H9 (cell line): ENCODE data around the gene CREB3L2. TPM values are rescaled to one million over a fixed set of nuclear protein-coding genes. Genes with fewer than 3 reads are reported as not detected.
A peak's percentile ranks its signal among the peaks of the same experiment; 100 is the strongest.

Source experiments
- DNase-seq: peaks from one replicate; pipeline ENCODE4 v3.0.0-alpha.2; 2017
- H2AFZ ChIP-seq: one replicate; pipeline ENCODE4 v1.6.1; 2013; ENCODE audit warnings: mild to moderate bottlenecking, low read length, control low read depth, moderate library complexity
- H2AK5ac ChIP-seq: 2 replicates; pipeline ENCODE4 v1.6.1; 2013; ENCODE audit warnings: low read length, control low read depth, mixed read lengths; ENCODE audit not compliant: insufficient read length
- H2BK120ac ChIP-seq: one replicate; pipeline ENCODE4 v1.6.1; 2013; ENCODE audit warnings: low read depth, mild to moderate bottlenecking, low read length, control low read depth, inconsistent platforms; ENCODE audit not compliant: poor library complexity, severe bottlenecking
- H2BK12ac ChIP-seq: 2 replicates; pipeline ENCODE4 v1.6.1; 2013; ENCODE audit warnings: low read length, control low read depth, mixed read lengths, low read depth; ENCODE audit not compliant: insufficient read length
- H2BK15ac ChIP-seq: 2 replicates; pipeline ENCODE4 v1.6.1; 2013; ENCODE audit warnings: low read depth, low read length, control low read depth
- H2BK20ac ChIP-seq: one replicate; pipeline ENCODE4 v1.6.1; 2013; ENCODE audit warnings: low read depth, mild to moderate bottlenecking, low read length, control low read depth, inconsistent platforms; ENCODE audit not compliant: poor library complexity, severe bottlenecking
- H2BK5ac ChIP-seq: 2 replicates; pipeline ENCODE4 v1.6.1; 2013; ENCODE audit warnings: low read length, control low read depth, mixed read lengths; ENCODE audit not compliant: insufficient read length
- H3K14ac ChIP-seq: 2 replicates; pipeline ENCODE4 v1.6.1; 2013; ENCODE audit warnings: low read length, control low read depth; ENCODE audit not compliant: insufficient read depth
- H3K18ac ChIP-seq: 2 replicates; pipeline ENCODE4 v1.6.1; 2013; ENCODE audit warnings: low read depth, mild to moderate bottlenecking, mixed read lengths, low read length, control low read depth; ENCODE audit not compliant: insufficient read length
- H3K23ac ChIP-seq: 2 replicates; pipeline ENCODE4 v1.6.1; 2013; ENCODE audit warnings: low read length, control low read depth, mixed read lengths, low read depth; ENCODE audit not compliant: insufficient read length
- H3K23me2 ChIP-seq: 2 replicates; pipeline ENCODE4 v1.6.1; 2013; ENCODE audit warnings: low read depth, mild to moderate bottlenecking, mixed read lengths, low read length, control low read depth; ENCODE audit not compliant: insufficient read length, poor library complexity, severe bottlenecking
- H3K27ac ChIP-seq: 2 replicates; pipeline ENCODE4 v1.5.1; 2013; ENCODE audit warnings: low read length, control low read depth, mixed read lengths, low read depth; ENCODE audit not compliant: insufficient read length
- H3K27me3 ChIP-seq: 2 replicates; pipeline ENCODE4 v1.6.1; 2013; ENCODE audit warnings: low read length, control low read depth, inconsistent platforms; ENCODE audit not compliant: insufficient read depth
- H3K4ac ChIP-seq: 2 replicates; pipeline ENCODE4 v1.6.1; 2013; ENCODE audit warnings: low read depth, mild to moderate bottlenecking, control low read depth, inconsistent platforms, low read length, moderate library complexity
- H3K4me1 ChIP-seq: 2 replicates; pipeline ENCODE4 v1.6.1; 2013; ENCODE audit warnings: low read length, control low read depth, inconsistent platforms; ENCODE audit not compliant: insufficient read depth
- H3K4me2 ChIP-seq: 2 replicates; pipeline ENCODE4 v1.6.1; 2013; ENCODE audit warnings: low read length, control low read depth, mixed read lengths; ENCODE audit not compliant: insufficient read length, insufficient read depth
- H3K56ac ChIP-seq: 2 replicates; pipeline ENCODE4 v1.6.1; 2013; ENCODE audit warnings: low read depth, mild to moderate bottlenecking, mixed read lengths, low read length, control low read depth; ENCODE audit not compliant: insufficient read length
- H3K79me1 ChIP-seq: 2 replicates; pipeline ENCODE4 v1.6.1; 2013; ENCODE audit warnings: low read depth, mild to moderate bottlenecking, moderate library complexity, low read length, control low read depth, inconsistent platforms; ENCODE audit not compliant: insufficient read depth, poor library complexity, severe bottlenecking
- H3K79me2 ChIP-seq: 2 replicates; pipeline ENCODE4 v1.6.1; 2013; ENCODE audit warnings: low read length, control low read depth, inconsistent platforms; ENCODE audit not compliant: insufficient read depth
- H3K9ac ChIP-seq: 2 replicates; pipeline ENCODE4 v1.6.1; 2013; ENCODE audit warnings: low read length, control low read depth, mixed read lengths; ENCODE audit not compliant: insufficient read length; ENCODE audit errors: extremely low read depth
- H3K9me3 ChIP-seq: one replicate; pipeline ENCODE4 v1.6.1; 2013; ENCODE audit warnings: low read depth, low read length, inconsistent platforms; ENCODE audit not compliant: control insufficient read depth
- H3T11ph ChIP-seq: one replicate; pipeline ENCODE4 v1.6.1; 2013; ENCODE audit warnings: mild to moderate bottlenecking, low read length, control low read depth, inconsistent platforms
- H4K20me1 ChIP-seq: one replicate; pipeline ENCODE4 v1.6.1; 2013; ENCODE audit not compliant: control insufficient read depth, insufficient read length, insufficient read depth
- H4K5ac ChIP-seq: 2 replicates; pipeline ENCODE4 v1.6.1; 2013; ENCODE audit warnings: low read depth, mild to moderate bottlenecking, mixed read lengths, low read length, control low read depth; ENCODE audit not compliant: insufficient read length
- H4K8ac ChIP-seq: replicated peaks from 2 replicates; pipeline ENCODE4 v1.6.1; 2013; ENCODE audit warnings: low read length, control low read depth, mixed read lengths, low read depth; ENCODE audit not compliant: insufficient read length
- H4K91ac ChIP-seq: 2 replicates; pipeline ENCODE4 v1.6.1; 2013; ENCODE audit warnings: low read depth, mild to moderate bottlenecking, moderate library complexity, mixed read lengths, low read length, control low read depth; ENCODE audit not compliant: insufficient read length
- H3K27ac Mint-ChIP-seq, 3 experiments: 2 replicates in 2 of 3; 3 replicates in 1 of 3; pipeline ENCODE4 v1.8.0; 2020 to 2021; ENCODE audit warnings: mixed read lengths in 3 of 3, mild to moderate bottlenecking in 1 of 3, moderate library complexity in 1 of 3
- H3K27me3 Mint-ChIP-seq: 2 replicates; pipeline ENCODE4 v1.8.0; 2021; ENCODE audit warnings: low read depth, mild to moderate bottlenecking, moderate library complexity, mixed read lengths
- H3K36me3 Mint-ChIP-seq, 3 experiments: 2 replicates in 2 of 3; 3 replicates in 1 of 3; pipeline ENCODE4 v1.8.0; 2020 to 2021; ENCODE audit warnings: low read depth in 3 of 3, mixed read lengths in 3 of 3; ENCODE audit not compliant: insufficient read depth in 1 of 3
- H3K4me1 Mint-ChIP-seq, 2 experiments: 2 replicates each; pipeline ENCODE4 v1.8.0; 2020; ENCODE audit warnings: mixed read lengths in 2 of 2
- H3K4me3 Mint-ChIP-seq, 2 experiments: 2 replicates in 1 of 2; 3 replicates in 1 of 2; pipeline ENCODE4 v1.8.0; 2020 to 2021; ENCODE audit warnings: mild to moderate bottlenecking in 2 of 2, mixed read lengths in 2 of 2, moderate library complexity in 1 of 2
- H3K9me3 Mint-ChIP-seq, 2 experiments: 2 replicates in 1 of 2; 3 replicates in 1 of 2; pipeline ENCODE4 v1.8.0; 2020; ENCODE audit warnings: mild to moderate bottlenecking in 2 of 2, mixed read lengths in 2 of 2, moderate library complexity in 1 of 2
- CTCF ChIP-seq: fragments of 200-600 bp; sonication (generic); conservative IDR thresholded peaks from 3 replicates; pipeline ENCODE4 v1.8.0; 2021; ENCODE audit warnings: antibody characterized with exemption, mild to moderate bottlenecking
- WGBS: extraction: QIAGEN DNeasy Blood & Tissue Kit; methylation state at CpG from one replicate; pipeline ENCODE4 v1.1.7; 2013; ENCODE audit warnings: missing lambda C conversion rate, low lambda C conversion rate, mixed read lengths; ENCODE audit not compliant: insufficient read length; ENCODE audit errors: extremely low coverage; 5-methylcytosine and 5-hydroxymethylcytosine counted together
- total RNA-seq: library from RNA; stranded (reverse); gene quantifications from 2 replicates; pipeline ENCODE4 v1.2.1, GENCODE V29; 2021

Gene CREB3L2
- total RNA-seq, 1 experiment from 2014 or later, result 60.7 TPM

GRCh38 chr7:138033241-138033640, 31.4 kb upstream of the CREB3L2 start:
- Histone ChIP-seq H3K9me3 (peaks cover 13% of the 10 kb centered on the region), H3K23me2 (no peaks in the 10 kb centered on the region), H3K27me3 (no peaks in the 10 kb centered on the region), H3K4ac (no peak overlapping the region), H2BK120ac (no peak overlapping the region), H3T11ph (no peak overlapping the region), H2AFZ (no peak overlapping the region), H3K56ac (no peak overlapping the region), H4K8ac (no peak overlapping the region), H3K27ac (no peak overlapping the region), H4K5ac (no peak overlapping the region), H4K20me1 (no peaks in the 10 kb centered on the region), H3K14ac (no peak overlapping the region), H3K23ac (no peak overlapping the region), H2BK20ac (peak overlapping the region; percentile 14), H2BK12ac (no peak overlapping the region), H3K4me2 (no peak overlapping the region), H4K91ac (no peak overlapping the region), H2BK15ac (no peak overlapping the region), H2AK5ac (no peak overlapping the region), H3K79me2 (no peaks in the 10 kb centered on the region), H3K9ac (no peak overlapping the region), H2BK5ac (no peak overlapping the region), H3K18ac (no peak overlapping the region), H3K79me1 (no peaks in the 10 kb centered on the region), H3K4me1 (no peaks in the 10 kb centered on the region)
- no peak overlapping the region for H3K4me3 Mint-ChIP-seq
- no peak for DNase-seq
- H3K36me3 Mint-ChIP-seq, result peaks cover 23 to 32% (median 25%) of the 10 kb centered on the region in 3 experiments
- no peak overlapping the region for H3K27ac Mint-ChIP-seq
- H3K9me3 Mint-ChIP-seq, result peaks cover 30 to 41% of the 10 kb centered on the region in 2 experiments
- no CpG with 5 or more reads among the region's 4 CpGs for WGBS
- no peak for TF ChIP-seq CTCF
- no peaks in the 10 kb centered on the region; the same call in 1 of the 2 replicates for H3K27me3 Mint-ChIP-seq
- peaks cover 34% of the 10 kb centered on the region in 2 experiments for H3K4me1 Mint-ChIP-seq
